ENCODE measurements around the gene GLP1R.

GLP1R gene

GRCh38 chr6:39065561-39065960 is 17.0 kb downstream of the GLP1R start:
- no peak for DNase-seq

- DNase-seq: no peak
These were observed 19.8 kb downstream of the GLP1R start for GRCh38 chr6:39068391-39068790.

- DNase-seq: no peak
These were observed 24.2 kb downstream of the GLP1R start for GRCh38 chr6:39072830-39073229.

- no peak for DNase-seq
These were observed 25.1 kb downstream of the GLP1R start for GRCh38 chr6:39073471-39074355.

GRCh38 chr6:39074486-39074885 is 25.9 kb downstream of the GLP1R start:
- no peak for DNase-seq

- DNase-seq: no peak
These were observed 26.6 kb downstream of the GLP1R start for GRCh38 chr6:39075010-39075686.

GRCh38 chr6:39075807-39076622 is 27.4 kb downstream of the GLP1R start:
- DNase-seq: no peak

GRCh38 chr6:39076623-39077535 is 28.3 kb downstream of the GLP1R start:
- no peak for DNase-seq

GRCh38 chr6:39077882-39078594 is 29.5 kb downstream of the GLP1R start:
- DNase-seq: no peak

GRCh38 chr6:39078695-39079094 is 30.1 kb downstream of the GLP1R start:
- no peak for DNase-seq

- no peak for DNase-seq
These were observed 30.9 kb downstream of the GLP1R start for GRCh38 chr6:39079197-39080125.

GRCh38 chr6:39080246-39080875 is 31.8 kb downstream of the GLP1R start:
- DNase-seq: no peak

GRCh38 chr6:39082310-39082709 is 33.7 kb downstream of the GLP1R start:
- DNase-seq: no peak

GRCh38 chr6:39083231-39083634 is 34.7 kb downstream of the GLP1R start:
- no peak for DNase-seq

- DNase-seq: no peak
These were observed 35.9 kb downstream of the GLP1R start for GRCh38 chr6:39084506-39084905.

- DNase-seq: no peak
These were observed 36.7 kb downstream of the GLP1R start for GRCh38 chr6:39085129-39085797.

GRCh38 chr6:39086294-39086693 is 37.7 kb downstream of the GLP1R start:
- no peak for DNase-seq

- no peak for DNase-seq
These were observed 38.1 kb downstream of the GLP1R start for GRCh38 chr6:39086711-39087110.

GRCh38 chr6:39087197-39087596 is 38.6 kb downstream of the GLP1R start:
- DNase-seq: no peak

Measured in bone marrow (tissue), 2 donors.